Stimulated activated CD8-positive, alpha-beta memory T cell treated with anti-CD3 and anti-CD28 coated beads, Interleukin-12 subunit alpha, Interleukin-12 subunit beta, amount 100 ng/mL, for 24 hours (primary cell): ENCODE results near the gene ABI2.
"Not testable (repeated sequence)": the region's sequence is repeated elsewhere in the genome, so short reads cannot be mapped to it uniquely, and the experiment has no call there.

Experiments
- DNase-seq: peaks from one replicate; pipeline ENCODE4 v3.0.0-alpha.2; 2020; ENCODE audit errors: extremely low read depth

The ABI2 gene

DNA sequence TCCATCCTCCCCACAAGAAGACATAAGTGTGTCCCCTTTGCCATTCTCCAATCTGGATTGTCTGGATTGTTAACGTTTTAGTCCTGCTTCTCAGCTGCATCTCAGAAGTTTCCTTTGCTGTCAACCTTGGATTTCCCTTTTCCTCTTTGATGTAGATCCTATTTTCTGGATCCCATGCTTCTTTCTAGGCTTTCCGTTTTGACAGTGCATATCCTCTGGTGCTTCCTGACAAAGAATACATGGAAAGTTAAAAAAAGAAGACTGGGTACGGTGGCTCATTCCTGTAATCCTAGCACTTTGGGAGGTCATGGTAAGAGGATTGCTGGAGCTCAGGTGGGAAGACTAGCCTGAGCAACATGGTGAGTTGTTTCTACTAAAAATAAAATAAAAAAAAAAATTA is 26.8 kb downstream of the ABI2 start:
- no peak for DNase-seq

DNA sequence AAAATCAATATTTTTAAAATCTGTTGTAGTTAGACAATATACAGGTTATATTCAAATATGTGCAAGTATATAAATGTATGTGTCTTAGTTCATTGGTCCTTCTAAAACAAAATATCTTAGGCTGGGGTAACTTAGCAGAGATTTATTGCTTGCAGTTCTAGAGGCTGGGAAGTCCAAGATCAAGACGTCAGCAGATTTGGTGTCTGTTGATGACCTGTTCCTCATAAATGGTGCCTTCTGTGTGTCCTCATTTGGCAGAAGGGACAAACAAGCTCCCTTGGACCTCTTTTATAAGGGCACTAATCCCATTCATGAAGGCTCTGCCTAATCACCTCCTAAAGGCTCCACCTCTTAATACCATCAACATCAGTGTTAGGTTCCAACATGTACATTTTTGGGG is 31.3 kb downstream of the ABI2 start:
- no peak for DNase-seq

DNA sequence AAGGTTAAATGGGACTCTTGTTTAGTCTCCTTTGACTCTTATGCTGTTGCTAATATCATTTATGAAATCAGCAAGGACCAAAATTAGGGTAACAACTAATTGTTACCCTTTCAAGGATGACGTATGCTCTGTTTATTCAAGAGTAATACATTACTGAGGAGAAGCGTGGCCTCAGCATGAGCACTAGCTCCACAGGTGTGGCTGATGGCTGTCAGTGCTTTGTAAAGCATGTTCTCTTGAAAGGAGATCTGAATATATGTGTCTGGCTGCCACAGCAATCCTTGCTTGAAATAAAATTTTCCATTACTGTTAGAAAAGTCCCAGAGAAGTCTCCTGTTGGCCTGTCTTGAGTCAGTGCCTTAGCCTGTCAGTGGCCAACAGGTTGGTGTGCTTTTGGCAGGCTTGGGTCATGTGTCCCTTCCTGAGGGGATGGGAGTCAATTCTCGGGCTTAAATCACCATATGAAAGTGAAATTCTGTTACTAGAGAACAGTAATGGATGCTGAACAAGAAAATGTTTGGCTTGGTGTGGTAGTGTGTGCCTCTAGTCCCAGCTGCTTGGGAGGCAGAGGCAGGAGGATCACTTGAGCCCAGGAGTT is 32.7 kb downstream of the ABI2 start:
- DNase-seq, result no peak

DNA sequence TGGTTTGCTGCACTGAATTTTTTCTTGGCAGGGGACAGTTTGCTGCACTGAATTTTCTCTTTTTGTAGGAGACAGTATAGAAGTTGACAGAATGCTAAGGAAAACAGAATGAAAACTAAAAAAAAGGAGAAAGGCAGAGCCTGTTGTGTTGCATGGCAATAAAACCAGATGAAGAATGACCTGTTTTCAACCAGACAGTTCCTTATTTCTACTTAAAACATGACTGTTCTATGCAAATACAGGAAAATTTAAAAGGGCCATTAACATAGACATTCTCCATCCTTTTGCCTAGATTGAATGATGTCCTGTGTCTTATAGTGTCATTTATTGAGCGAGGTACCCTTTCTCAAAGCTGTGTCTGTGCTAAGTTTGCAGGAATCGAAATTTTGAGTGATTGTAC is 33.3 kb downstream of the ABI2 start:
- no peak for DNase-seq

DNA sequence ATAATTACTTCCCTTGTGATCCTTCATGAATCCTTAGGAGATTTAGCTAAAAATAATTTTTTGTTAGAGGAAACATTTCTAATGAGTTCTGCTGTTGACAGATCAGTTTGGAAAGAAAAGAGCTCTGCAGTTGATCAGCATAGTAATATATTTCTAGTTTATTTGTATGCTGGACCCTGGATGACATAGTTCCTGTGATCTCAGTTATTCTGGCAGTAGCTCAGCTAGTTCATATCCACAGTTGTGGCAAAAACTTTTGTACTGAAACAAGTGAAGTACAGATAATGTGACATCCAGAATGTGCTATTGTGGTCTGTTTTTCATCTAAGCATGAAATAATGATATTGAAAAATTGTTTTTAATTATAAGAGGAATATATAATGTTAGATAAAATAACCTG is 33.7 kb downstream of the ABI2 start:
- no peak for DNase-seq

DNA sequence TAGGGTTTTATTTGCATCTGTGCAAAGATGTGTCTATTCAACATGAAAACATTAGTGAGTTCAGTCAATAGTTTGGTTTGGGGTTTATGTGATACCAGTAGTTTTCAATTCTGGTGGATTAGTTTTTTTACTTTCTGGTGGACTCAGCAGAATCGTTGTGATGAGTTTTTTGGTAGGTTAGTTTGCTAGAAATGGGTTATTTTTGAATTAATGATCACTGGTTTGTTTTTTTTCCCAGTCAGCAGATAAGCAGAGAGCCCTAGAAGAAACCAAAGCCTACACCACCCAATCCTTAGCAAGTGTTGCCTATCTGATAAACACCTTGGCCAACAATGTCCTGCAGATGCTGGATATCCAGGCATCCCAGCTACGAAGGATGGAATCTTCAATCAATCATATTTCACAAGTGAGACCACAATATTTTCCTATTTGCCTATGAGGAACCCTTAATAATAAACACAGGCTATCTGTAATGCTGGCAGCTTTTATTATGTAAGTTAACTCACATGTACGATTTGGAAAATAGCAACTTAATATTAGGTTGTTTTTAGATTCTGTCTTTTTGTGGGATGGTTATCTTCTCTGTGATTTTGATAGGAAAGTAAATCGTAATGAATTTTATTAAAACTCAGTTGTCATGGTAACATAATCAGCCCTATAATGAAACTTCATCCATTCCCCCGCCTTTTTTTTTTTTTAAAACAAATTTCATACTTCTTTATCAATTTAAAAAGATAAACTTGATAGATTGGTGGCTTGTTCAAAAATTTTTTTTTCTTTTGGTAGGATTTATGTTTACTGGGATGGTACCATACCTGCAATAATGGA is 38.7 kb downstream of the ABI2 start:
- DNase-seq, result no peak

DNA sequence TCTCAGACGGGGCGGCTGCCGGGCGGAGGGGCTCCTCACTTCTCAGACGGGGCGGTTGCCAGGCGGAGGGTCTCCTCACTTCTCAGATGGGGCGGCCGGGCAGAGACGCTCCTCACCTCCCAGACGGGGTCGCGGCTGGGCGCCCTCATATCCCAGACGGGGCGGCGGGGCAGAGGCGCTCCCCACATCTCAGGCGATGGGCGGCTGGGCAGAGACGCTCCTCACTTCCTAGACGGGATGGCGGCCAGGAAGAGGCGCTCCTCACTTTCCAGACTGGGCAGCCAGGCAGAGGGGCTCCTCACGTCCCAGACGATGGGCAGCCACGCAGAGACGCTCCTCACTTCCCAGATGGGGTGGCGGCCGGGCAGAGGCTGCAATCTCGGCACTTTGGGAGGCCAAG is 44.5 kb downstream of the ABI2 start:
- DNase-seq, result not testable (repeated sequence)

DNA sequence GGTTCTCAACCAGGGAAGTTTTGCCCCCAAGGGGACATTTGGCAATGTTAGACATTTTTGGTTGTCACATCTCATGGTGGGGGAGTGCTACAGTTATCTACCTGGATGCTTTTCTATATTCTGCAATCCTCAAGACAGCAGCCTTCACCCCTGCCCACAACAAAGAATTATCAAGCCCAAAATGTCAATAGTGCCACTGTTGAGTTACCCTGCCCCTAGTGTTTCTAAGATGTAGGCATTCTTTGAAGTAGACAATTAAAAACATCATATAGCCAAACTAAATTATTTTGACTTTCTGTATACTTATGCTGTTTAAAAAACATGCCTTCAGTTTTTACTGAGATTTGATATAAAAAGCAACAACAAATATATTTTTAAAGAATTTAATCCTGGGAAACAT is 48.0 kb downstream of the ABI2 start:
- no peak for DNase-seq

DNA sequence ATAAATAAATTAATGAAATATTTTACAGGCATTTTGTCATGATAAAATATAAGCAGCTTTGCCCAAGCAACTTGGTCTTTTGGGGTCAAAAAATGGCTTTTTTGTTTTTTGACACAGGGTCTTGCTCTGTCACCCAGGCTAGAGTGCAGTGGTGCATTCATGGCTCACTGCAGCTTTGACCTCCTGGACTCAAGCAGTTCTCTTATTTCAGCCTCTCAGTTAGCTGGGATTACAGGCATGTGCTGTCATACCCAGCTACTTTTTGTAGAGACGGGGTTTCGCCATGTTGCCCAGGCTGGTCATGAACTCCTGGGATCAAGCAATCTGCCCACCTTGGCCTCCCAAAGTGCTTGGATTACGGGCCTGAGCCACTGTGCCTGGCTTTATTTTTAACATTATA is 51.0 kb downstream of the ABI2 start:
- no peak for DNase-seq

DNA sequence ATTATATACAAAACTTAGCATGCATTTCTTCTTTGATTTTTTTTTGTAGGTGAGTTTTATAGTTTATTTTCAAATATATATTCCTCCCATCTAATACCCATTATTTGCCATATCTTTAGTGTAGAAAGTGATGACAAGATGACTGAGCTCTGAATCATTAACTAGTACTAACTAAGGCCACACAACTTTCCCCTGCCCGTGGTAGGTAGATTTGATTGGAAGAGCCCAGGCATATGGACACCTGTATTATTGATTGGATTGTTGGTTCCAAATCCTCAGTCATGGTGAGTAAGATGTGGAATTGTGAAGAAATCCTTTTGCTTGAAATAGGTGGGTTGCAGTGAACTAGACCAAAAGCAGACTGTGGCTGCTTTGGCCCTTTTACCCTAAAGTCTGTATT is 54.8 kb downstream of the ABI2 start:
- DNase-seq, result no peak

DNA sequence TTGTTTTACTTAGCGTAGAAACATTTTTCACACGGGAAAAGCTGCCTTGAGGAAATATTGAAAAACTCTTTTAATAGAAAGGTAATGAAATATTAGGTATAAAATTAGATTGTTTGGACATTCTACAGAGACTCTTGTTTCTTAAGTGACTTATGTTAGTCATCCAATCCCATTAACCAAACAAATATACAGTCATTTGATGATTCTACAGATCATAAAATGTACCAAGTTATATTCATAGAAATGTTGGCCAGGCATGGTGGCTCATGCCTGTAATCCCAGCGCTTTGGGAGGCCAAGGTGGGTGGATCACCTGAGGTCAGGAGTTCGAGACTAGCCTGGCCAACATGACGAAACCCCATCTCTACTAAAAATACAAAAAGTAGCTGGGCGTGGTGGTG is 60.0 kb downstream of the ABI2 start:
- DNase-seq, result not testable (repeated sequence)

DNA sequence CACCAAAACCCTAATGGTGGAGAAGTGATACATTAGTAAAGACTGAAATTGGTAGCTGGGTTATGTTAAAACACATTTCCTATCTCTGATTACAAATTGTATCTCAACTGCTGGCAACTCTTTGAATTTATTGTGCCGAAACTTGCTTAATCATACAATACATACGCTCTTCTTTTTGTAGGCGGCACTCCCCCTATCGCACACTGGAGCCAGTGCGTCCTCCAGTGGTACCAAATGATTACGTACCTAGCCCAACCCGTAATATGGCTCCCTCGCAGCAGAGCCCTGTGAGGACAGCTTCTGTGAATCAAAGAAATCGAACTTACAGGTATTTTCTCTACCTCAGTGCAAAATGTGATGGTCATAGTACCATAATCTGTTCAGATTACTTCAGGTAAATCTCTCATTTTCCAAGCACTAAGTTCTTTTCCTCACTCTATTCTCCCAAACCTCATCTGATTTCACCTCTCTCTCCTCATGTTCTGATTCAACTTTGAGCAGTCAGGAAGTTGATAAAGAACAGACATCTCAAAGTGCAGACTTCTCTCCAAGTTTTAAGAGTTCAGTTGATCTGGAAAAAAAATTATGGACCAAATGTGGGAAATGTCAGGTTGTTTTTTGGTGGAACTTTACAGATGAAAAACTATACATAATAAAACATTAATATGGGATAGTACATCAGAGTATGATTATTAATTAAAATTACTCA is 66.5 kb downstream of the ABI2 start:
- DNase-seq, result no peak

DNA sequence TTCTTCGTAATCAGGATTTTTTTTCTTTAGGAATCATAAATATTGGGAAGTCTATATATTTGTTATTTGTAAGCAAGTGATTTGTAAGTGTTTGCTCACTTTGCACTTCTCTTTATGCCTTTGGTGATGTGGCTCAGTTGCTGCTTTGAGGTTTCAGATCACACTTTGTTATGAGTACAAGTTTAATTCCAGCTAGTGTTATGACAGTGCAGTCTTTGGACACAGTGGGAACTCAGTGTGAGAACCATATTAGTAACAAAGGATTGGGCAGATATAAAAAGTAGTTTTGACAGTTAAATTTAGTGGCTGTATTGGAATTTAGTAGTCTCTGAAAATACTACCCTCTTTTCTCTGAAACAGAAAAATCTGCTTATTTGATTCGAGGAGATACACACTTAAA is 67.7 kb downstream of the ABI2 start:
- no peak for DNase-seq

DNA sequence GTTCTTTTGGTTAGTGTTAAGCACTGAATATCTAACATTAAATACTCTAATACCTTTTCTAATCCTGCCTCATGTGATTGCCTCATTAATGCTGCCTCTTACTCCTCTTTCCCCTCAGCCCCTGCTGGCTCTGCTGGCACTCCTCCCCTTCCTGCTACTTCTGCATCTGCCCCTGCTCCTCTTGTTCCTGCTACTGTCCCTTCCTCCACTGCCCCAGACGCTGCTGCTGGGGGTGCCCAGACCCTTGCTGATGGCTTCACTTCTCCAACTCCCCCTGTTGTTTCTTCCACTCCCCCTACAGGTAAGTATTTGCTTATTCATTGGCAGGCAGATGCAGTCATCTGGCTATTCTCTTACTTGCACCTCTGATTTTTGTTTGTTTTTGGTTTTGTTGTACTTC is 68.5 kb downstream of the ABI2 start:
- DNase-seq, result no peak

DNA sequence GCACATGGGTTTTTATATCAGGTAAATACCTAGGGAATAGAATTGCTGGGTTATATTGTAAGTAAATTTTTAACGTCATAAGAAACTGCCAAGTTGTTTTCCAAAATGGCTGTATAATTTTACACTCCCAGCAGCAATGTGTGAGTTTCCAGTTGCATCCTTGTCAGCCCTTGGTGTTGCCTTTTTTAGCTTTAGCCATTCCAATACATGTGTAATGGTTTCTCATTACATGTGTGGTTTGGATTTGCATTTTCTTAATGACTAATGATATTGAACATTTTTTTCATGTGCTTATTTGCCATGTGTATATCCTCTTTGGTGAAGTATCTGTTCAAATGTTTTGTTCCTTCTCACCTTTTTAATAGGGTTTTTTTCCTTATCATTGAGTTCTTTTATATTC is 70.8 kb downstream of the ABI2 start:
- DNase-seq, result no peak

DNA sequence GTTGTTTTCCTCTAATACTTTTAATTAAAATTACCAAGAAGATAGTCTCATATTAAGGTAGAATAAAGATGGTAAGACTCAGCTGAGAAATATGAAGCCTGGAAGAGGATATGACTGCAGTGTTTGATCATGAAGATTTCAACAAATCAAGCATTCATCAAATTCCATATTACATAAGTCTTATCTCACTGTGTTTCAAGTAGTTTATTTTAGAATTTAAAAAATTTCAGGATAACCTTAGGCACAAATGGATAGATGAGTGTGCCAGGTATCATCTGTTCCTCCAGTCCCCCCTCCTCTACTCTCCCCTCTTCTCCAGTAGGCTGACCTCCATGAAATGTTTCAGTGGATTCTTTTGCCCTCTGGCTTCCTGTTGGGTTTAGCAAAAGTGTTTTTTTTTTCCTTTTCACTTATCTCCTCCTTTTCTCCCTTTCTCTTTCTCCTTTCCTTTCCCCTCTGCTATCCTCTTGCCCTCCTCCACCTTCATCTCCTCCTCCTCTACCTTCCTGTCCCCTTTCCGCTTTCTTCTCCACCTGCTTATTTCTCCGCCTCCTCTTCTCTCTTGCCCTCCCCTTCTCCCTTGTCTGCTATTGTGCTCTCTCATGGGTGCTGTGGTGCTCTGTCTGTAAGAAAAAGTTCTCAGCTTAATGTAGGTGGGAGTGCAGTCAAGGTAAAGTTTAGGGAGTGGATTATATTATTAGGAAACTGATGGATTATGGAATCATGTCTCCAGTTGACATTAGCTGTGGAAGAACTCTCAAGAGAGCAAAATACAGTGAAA is 72.8 kb downstream of the ABI2 start:
- DNase-seq, result no peak

DNA sequence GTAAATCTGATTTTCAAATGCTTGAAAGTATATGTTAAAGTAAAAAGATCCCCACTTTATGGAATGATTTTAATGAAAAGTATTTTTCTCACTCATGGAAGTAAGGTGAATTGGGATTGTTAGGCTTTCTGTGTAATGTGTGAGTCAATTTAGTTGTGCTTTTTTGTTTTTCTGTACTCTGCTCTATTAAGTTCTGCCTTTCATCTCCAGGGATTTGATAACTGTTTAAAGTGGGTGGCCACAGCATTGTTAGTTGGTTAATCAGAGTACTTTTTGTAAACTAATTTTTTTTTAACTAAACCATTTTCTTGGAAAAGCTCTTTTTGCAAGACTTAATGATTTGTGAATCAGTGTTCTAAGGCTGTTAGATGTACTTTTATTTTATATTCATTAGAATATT is 76.8 kb downstream of the ABI2 start:
- DNase-seq, result no peak

DNA sequence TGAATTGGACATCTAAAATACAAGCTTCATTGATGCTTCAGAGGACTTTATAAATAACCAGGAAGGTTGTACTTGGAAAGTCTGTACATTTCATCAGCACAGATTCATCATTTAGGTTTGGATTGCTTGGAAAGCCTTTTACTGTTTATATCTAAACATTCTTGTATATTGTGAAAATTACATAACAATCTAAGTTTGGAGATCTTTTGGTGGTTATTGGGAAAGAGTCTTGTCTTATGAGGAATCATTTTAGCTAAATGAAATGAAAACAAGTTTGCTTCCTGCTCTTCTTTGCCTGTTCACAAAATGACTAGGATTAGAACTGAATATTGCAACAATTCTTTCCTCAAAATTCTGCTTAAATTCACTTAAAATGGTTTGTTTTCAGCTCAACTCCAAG is 79.3 kb downstream of the ABI2 start:
- no peak for DNase-seq

DNA sequence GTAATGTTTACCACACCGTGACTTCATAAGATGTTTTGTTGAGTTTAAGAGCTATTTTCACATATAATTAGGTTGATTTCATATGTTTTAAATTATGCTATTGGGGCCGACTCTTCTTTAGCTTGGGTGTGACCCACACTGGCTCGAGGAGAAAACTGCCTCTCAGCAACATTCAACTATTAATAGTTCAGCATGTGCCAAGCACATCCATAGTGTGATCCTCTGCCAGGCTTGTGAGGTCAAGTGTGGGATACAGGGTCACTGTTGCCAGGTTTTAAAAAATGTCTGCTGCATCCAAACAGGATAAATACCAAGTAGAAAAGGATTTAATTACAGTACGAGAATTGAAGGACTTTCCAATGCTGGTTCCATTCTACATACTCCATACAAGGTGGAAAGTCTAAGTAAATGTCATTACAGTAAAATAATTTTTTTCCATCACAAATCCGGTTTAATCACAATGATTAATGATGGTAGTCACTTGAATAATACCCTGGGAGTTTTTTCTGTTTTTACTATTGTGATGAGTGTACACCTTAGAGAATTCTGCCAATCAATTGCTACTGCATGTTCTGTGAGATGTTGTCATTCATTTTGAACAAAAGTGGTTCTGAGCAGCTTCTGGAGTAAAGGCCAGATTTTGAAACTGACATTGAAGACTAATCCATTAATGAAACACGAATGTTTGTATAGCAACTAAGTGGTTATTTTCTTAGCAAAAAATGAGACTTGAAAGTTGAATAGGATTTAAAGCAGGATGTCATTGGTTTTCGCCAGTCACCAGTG is 84.5 kb downstream of the ABI2 start:
- DNase-seq, result no peak

DNA sequence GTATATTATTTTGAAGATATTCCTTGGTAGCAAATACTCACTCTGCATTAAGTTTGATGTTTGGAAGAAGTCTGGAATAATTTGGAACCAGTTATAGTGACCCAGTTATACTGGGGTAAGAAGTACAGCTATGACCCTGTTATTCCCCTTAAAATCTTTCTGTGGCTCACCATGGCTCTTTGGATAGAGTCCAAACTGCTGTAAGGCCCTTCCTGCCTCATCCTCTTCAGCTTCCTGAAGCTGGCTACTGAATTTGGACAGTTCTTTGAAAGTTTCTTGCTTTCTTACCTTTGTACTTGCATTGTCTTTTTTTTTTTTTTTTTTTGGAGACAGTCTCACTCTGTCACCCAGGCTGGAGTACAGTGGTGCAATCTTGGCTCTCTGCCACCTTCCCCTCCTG is 85.6 kb downstream of the ABI2 start:
- DNase-seq, result no peak

DNA sequence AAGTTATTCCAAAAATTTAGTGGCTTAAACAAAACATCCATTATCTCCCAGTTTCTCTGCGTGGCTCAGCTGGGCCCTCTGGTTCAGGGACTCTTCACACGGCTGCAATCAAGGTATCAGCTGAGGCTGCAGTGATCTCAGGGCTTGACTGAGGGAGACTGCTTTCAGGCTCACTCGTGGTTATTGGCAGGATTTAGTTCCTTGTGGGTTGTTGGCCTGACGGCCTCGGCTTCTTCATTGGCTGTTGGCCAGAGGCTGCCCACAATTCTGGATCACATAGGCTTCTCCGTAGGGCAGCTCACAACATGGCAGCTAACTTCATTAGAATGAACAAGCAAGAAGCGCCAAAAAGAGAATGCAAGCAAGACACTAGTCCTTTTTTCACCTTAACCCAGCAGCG is 90.1 kb downstream of the ABI2 start:
- no peak for DNase-seq

DNA sequence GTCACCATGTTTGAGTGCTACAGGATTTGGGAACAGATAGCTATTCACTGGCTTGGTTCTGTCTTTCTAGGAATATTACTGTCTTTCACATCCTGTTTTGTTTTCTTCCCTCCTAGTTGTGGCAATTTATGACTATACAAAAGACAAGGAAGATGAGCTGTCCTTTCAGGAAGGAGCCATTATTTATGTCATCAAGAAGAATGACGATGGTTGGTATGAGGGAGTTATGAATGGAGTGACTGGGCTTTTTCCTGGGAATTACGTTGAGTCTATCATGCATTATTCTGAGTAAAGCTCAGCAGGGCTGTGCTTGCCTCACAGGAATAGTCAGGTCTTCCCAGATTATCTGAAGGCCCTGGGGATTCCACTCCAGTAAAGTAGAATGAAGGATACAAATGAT is 98.9 kb downstream of the ABI2 start:
- no peak for DNase-seq
